ENCODE measurements around the gene PTPRA. TPM values are rescaled to one million over a fixed set of nuclear protein-coding genes. Genes with fewer than 3 reads are reported as not detected.
A peak's percentile ranks its signal among the peaks of the same experiment; 100 is the strongest.

PTPRA gene
- total RNA-seq, 1 donor from 2014 or later = 80.2 TPM

- H3K27me3 Mint-ChIP-seq (ENCODE audit: unreplicated experiment) = no peaks in the 10 kb centered on the region
- no peak overlapping the region for H3K27ac Mint-ChIP-seq (ENCODE audit: unreplicated experiment)
- H3K9me3 Mint-ChIP-seq (ENCODE audit: unreplicated experiment) = no peaks in the 10 kb centered on the region
- peaks cover 12% of the 10 kb centered on the region for H3K4me1 Mint-ChIP-seq (ENCODE audit: unreplicated experiment)
- peaks cover 38% of the 10 kb centered on the region for H3K36me3 Mint-ChIP-seq (ENCODE audit: unreplicated experiment)
- no peak overlapping the region for H3K4me3 Mint-ChIP-seq (ENCODE audit: unreplicated experiment)
- DNase-seq (ENCODE audit: extremely low spot score, unreplicated experiment) = no peak
- TF ChIP-seq, protein P1, sequence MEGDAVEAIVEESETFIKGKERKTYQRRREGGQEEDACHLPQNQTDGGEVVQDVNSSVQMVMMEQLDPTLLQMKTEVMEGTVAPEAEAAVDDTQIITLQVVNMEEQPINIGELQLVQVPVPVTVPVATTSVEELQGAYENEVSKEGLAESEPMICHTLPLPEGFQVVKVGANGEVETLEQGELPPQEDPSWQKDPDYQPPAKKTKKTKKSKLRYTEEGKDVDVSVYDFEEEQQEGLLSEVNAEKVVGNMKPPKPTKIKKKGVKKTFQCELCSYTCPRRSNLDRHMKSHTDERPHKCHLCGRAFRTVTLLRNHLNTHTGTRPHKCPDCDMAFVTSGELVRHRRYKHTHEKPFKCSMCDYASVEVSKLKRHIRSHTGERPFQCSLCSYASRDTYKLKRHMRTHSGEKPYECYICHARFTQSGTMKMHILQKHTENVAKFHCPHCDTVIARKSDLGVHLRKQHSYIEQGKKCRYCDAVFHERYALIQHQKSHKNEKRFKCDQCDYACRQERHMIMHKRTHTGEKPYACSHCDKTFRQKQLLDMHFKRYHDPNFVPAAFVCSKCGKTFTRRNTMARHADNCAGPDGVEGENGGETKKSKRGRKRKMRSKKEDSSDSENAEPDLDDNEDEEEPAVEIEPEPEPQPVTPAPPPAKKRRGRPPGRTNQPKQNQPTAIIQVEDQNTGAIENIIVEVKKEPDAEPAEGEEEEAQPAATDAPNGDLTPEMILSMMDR (IDR thresholded peaks at IDR 0.05) = no peak
These were observed 164.4 kb downstream of the PTPRA start for GRCh38 chr20:3037654-3038053.

DNA sequence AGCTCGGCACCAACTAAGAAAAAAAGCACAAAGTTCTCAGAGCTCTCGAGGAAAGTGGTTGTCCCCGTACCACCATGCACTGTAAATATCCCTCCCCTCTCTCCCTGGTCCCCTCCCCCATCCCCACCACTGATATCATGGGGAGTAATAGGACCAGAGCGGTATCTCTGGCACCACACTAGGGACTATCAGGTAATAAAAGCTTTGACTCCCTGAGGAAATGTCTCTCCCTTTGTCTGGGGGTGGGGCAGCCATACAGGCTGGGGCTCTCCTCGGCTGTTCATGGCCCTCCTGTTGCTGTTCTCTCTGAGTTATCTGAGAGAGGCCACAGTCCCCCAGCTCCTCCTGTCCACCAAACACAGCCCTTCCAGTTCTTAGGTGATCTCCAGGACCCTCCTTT, 165.2 kb downstream of the PTPRA start:
- Mint-ChIP-seq H3K27ac (ENCODE audit: unreplicated experiment) (no peak overlapping the region), H3K36me3 (ENCODE audit: unreplicated experiment) (peaks cover 38% of the 10 kb centered on the region), H3K4me3 (ENCODE audit: unreplicated experiment) (no peak overlapping the region), H3K27me3 (ENCODE audit: unreplicated experiment) (no peaks in the 10 kb centered on the region), H3K4me1 (ENCODE audit: unreplicated experiment) (peaks cover 12% of the 10 kb centered on the region), H3K9me3 (ENCODE audit: unreplicated experiment) (no peaks in the 10 kb centered on the region)
- DNase-seq (ENCODE audit: extremely low spot score, unreplicated experiment) = no peak
- TF ChIP-seq, protein P1 (IDR thresholded peaks at IDR 0.05) = no peak

DNA sequence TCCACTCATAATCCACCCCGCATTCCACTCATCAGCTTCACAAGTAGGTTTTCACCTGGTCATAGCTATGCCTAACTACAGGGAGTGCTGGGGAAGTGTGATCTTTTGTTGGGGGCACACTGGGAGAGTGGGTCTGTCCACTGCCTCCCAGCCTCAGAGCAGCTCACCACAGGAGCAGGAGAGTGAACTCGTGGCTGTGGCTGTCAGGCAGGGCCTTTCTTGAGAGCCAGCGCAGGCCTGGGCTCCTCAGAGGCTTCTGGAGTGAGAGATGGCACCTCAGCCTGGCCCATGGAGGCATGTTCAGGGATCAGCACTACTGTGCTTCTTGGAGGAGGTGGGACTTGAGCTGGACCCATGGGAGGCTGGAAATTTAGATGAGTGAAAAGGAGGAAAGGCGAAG, 166.1 kb downstream of the PTPRA start:
- no peak overlapping the region for H3K27ac Mint-ChIP-seq (ENCODE audit: unreplicated experiment)
- DNase-seq (ENCODE audit: extremely low spot score, unreplicated experiment) = no peak
- H3K4me1 Mint-ChIP-seq (ENCODE audit: unreplicated experiment) = peaks cover 12% of the 10 kb centered on the region
- no peaks in the 10 kb centered on the region for H3K9me3 Mint-ChIP-seq (ENCODE audit: unreplicated experiment)
- TF ChIP-seq, protein P1 (IDR thresholded peaks at IDR 0.05) = no peak
- H3K36me3 Mint-ChIP-seq (ENCODE audit: unreplicated experiment) = peaks cover 38% of the 10 kb centered on the region
- H3K27me3 Mint-ChIP-seq (ENCODE audit: unreplicated experiment) = no peaks in the 10 kb centered on the region
- no peak overlapping the region for H3K4me3 Mint-ChIP-seq (ENCODE audit: unreplicated experiment)

DNA sequence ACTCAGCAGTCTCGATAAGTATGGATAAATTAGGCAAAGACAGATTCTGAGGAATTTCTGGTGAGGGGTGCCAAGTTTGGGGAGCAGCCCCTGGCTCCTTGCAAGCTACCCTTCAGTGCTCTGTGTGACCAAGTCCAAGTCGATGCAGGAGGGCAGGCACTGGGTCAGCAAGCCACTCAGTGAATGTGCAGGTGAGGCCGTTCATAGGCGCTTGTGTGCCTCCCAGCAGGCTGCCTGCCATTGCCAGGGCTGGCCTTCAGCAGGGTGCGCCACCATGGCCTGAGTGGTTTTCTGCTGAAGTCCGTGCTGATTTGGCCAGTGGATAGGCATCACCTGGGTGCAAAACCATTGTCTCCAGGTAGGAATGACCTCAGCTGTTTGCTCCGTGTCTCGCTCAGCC, 166.8 kb downstream of the PTPRA start:
- no peaks in the 10 kb centered on the region for H3K9me3 Mint-ChIP-seq (ENCODE audit: unreplicated experiment)
- H3K27me3 Mint-ChIP-seq (ENCODE audit: unreplicated experiment) = no peaks in the 10 kb centered on the region
- H3K27ac Mint-ChIP-seq (ENCODE audit: unreplicated experiment) = no peak overlapping the region
- TF ChIP-seq, protein P1 (IDR thresholded peaks at IDR 0.05) = no peak
- H3K4me1 Mint-ChIP-seq (ENCODE audit: unreplicated experiment) = peaks cover 14% of the 10 kb centered on the region
- H3K36me3 Mint-ChIP-seq (ENCODE audit: unreplicated experiment) = peaks cover 32% of the 10 kb centered on the region
- no peak overlapping the region for H3K4me3 Mint-ChIP-seq (ENCODE audit: unreplicated experiment)
- DNase-seq (ENCODE audit: extremely low spot score, unreplicated experiment) = no peak

DNA sequence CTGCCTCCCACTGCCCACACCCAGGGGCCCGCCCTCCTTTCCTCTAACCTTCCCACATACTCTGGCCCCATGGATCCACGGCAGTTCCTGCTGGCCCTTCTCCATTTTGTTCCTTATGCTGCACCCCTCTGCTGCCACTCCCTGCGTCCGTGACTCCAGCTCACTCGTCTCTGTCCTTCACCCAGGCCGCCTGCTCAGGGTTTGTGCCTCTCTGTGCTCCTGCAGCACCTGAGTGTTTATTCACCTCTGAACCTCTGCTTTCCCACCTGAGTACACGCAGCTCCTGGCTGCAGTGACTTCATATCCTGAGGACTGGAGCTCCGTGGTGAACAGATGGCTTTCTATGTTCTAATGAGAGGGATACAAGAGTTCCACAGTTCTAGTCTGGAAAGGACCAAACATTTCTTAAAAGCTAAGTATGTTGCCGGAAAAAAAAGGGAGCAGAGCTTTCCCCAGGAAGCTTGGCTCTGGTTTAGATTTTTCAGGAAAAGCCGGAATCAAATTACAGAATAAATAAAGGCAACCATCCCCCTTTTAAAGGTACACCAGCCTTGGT, 168.7 kb downstream of the PTPRA start:
- Mint-ChIP-seq H3K4me3 (ENCODE audit: unreplicated experiment) (no peak overlapping the region), H3K27me3 (ENCODE audit: unreplicated experiment) (no peaks in the 10 kb centered on the region)

More for the DNA sequence above, 168.7 kb downstream of the PTPRA start:
- Mint-ChIP-seq H3K4me1 (ENCODE audit: unreplicated experiment) (peaks cover 21% of the 10 kb centered on the region), H3K9me3 (ENCODE audit: unreplicated experiment) (no peaks in the 10 kb centered on the region), H3K27ac (ENCODE audit: unreplicated experiment) (peak overlapping the region; percentile 74), H3K36me3 (ENCODE audit: unreplicated experiment) (peaks cover 19% of the 10 kb centered on the region)
- TF ChIP-seq, protein P1 (IDR thresholded peaks at IDR 0.05) = no peak
- DNase-seq (ENCODE audit: extremely low spot score, unreplicated experiment) = no peak
